Ovary (tissue), 9 donors: ENCODE results near the gene ZNF445. TPM values are rescaled to one million over a fixed set of nuclear protein-coding genes. Genes with fewer than 3 reads are reported as not detected.

Experiments
- DNase-seq, 5 donors: peaks; one replicate each; pipeline ENCODE4 v3.0.0-alpha.2; 2019 to 2020
- H3K27ac ChIP-seq, 2 donors: fragments of 200-600 bp; one replicate each; pipeline versions ENCODE4 v1.5.1 to v1.8.0; 2019 to 2022
- H3K27me3 ChIP-seq: fragments of 200-600 bp; one replicate; pipeline ENCODE4 v1.8.0; 2022
- H3K36me3 ChIP-seq: fragments of 200-600 bp; sonication (generic); one replicate; pipeline ENCODE4 v1.5.1; 2019
- H3K4me1 ChIP-seq: one replicate; pipeline ENCODE4 v1.8.1; 2013; ENCODE audit warnings: mild to moderate bottlenecking, moderate library complexity; ENCODE audit not compliant: insufficient read depth
- H3K4me3 ChIP-seq: fragments of 200-600 bp; sonication (generic); one replicate; pipeline ENCODE4 v1.5.1; 2017
- H3K9me3 ChIP-seq, 2 donors: fragments of 200-600 bp in 1 of 2; sonication (generic) in 1 of 2; one replicate each; pipeline versions ENCODE4 v1.5.1 to v1.8.1; 2013 to 2019; ENCODE audit warnings: mild to moderate bottlenecking in 1 of 2, moderate library complexity in 1 of 2
- EP300 ChIP-seq: sonication (generic); formaldehyde crosslinking; IDR thresholded peaks from one replicate; pipeline ENCODE4 v1.6.1; 2017; ENCODE audit warnings: antibody characterized with exemption
- POLR2A ChIP-seq: fragments of 450-650 bp; IDR thresholded peaks from one replicate; pipeline ENCODE4 v1.6.1; 2017; ENCODE audit warnings: antibody characterized with exemption, mild to moderate bottlenecking, moderate library complexity
- WGBS, 3 donors: extraction: QIAGEN DNeasy Blood & Tissue Kit in 1 of 3; methylation state at CpG; one replicate each; pipeline versions ENCODE4 v1.1.5 to v1.1.7; 2013 to 2017; 5-methylcytosine and 5-hydroxymethylcytosine counted together
- intact Hi-C, 4 donors: fragments of 100-400 bp; cut with DNase I; formaldehyde crosslinking; loops; one replicate each; pipeline versions ENCODE4 v1.11.0 to v1.15.1; 2022 to 2023
- polyA plus RNA-seq, 2 donors: library from polyadenylated mRNA; stranded (reverse); fragments of 200-250 nt in 1 of 2; fragments of 350-450 nt in 1 of 2; fragmentation: Illumina TruSeq in 1 of 2; extraction: RNeasy Lipid Tissue Mini Kit (QIAGEN cat#74804) in 1 of 2; gene quantifications; one replicate each; pipeline ENCODE4 v1.2.3, GENCODE V29; 2013 to 2014
- total RNA-seq, 7 donors: library from RNA; depleted of rRNA in 2 of 7; stranded (reverse); fragments of >200 nt in 2 of 7; fragmentation: NEBNext Ultra II Directional in 3 of 7; extraction: Animal tissue kit (Norgen Biotek cat#: 25700) in 3 of 7; gene quantifications; one replicate each; pipeline versions ENCODE4 v1.1.0 to v1.2.4, GENCODE V29; 2016 to 2023
- TF ChIP-seq, protein P1 (sequence below), 3 donors: fragments of 450-650 bp in 2 of 3; fragments of 200-600 bp in 1 of 3; IDR thresholded peaks; one replicate each; pipeline versions ENCODE4 v1.5.1 to v1.8.0; 2016 to 2022; ENCODE audit warnings: antibody characterized with exemption in 3 of 3, mild to moderate bottlenecking in 1 of 3
- donor health status: DM: no; HTN: no; CAD: no; lungs with moderate emphysema.
- donor health status: DM: no; HTN: no; CAD: no.
- donor health status: Bipolar disorder and iron deficiency.
- donor health status: DM: yes; HTN: yes; CAD: no.
- donor health status: DM: no; HTN: no; CAD: no.
- donor health status: DM: yes; HTN: yes; CAD: no.

ZNF445 gene
- total and polyA plus RNA-seq, 9 donors: 5.2 to 30.3 (median 25.2) TPM

- Histone ChIP-seq H3K27ac (no peak overlapping the region), H3K4me3 (no peak overlapping the region), H3K27me3 (no peaks in the 10 kb centered on the region), H3K36me3 (no peaks in the 10 kb centered on the region), H3K4me1 (no peaks in the 10 kb centered on the region), H3K9me3 (no peaks in the 10 kb centered on the region)
- TF ChIP-seq EP300 (no peak), POLR2A (no peak)
- TF ChIP-seq, protein P1, sequence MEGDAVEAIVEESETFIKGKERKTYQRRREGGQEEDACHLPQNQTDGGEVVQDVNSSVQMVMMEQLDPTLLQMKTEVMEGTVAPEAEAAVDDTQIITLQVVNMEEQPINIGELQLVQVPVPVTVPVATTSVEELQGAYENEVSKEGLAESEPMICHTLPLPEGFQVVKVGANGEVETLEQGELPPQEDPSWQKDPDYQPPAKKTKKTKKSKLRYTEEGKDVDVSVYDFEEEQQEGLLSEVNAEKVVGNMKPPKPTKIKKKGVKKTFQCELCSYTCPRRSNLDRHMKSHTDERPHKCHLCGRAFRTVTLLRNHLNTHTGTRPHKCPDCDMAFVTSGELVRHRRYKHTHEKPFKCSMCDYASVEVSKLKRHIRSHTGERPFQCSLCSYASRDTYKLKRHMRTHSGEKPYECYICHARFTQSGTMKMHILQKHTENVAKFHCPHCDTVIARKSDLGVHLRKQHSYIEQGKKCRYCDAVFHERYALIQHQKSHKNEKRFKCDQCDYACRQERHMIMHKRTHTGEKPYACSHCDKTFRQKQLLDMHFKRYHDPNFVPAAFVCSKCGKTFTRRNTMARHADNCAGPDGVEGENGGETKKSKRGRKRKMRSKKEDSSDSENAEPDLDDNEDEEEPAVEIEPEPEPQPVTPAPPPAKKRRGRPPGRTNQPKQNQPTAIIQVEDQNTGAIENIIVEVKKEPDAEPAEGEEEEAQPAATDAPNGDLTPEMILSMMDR (IDR thresholded peaks at IDR 0.05): no peak
- intact Hi-C loops: no loop called here
- DNase-seq: no peak
- 37 to 46% (median 38%) methylated on average over 1 of the region's 1 CpG for WGBS, 3 donors
Observed at GRCh38 chr3:44482721-44483120, 5.3 kb upstream of the ZNF445 start.

DNA sequence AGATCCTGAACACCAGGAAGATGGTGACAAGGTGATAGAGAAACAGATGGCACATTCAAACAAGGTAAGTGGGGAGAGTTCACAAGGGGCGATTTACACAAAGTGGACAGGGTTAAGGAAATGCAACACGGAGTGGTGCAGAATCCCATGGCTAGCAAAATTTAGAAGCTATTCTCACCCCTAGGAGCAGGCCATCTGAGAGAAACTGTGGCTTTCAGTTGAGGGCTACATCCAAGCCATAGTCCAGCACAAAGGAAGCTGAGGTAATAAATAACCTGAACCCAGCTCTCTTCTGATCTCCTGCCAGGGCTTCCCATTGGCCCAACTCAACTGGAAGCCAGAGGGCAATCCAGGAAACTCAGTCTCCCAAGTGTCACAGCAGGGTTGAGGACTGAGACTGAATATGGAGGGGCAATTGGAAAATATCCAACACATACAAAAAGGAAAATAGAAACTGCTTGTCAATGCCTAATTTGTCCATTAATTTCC is 1.2 kb upstream of the ZNF445 start:
- 91 to 96% (median 93%) methylated on average over 2 of the region's 2 CpGs for WGBS, 3 donors
- TF ChIP-seq, protein P1 (IDR thresholded peaks at IDR 0.05): no peak
- no peak for TF ChIP-seq POLR2A
- TF ChIP-seq EP300: no peak
- intact Hi-C loops: loop anchor here in 1 of 4 donors (10.0 kb wide), 2 partner anchors 146 to 154 kb away; partner anchors contain the start of gene ZNF197
- no peak for DNase-seq
- no peak overlapping the region for H3K4me3 ChIP-seq
- no peak overlapping the region for H3K27ac ChIP-seq
- no peaks in the 10 kb centered on the region for H3K36me3 ChIP-seq
- no peaks in the 10 kb centered on the region for H3K27me3 ChIP-seq
- H3K9me3 ChIP-seq: no peaks in the 10 kb centered on the region
- peaks cover 1% of the 10 kb centered on the region for H3K4me1 ChIP-seq

DNA sequence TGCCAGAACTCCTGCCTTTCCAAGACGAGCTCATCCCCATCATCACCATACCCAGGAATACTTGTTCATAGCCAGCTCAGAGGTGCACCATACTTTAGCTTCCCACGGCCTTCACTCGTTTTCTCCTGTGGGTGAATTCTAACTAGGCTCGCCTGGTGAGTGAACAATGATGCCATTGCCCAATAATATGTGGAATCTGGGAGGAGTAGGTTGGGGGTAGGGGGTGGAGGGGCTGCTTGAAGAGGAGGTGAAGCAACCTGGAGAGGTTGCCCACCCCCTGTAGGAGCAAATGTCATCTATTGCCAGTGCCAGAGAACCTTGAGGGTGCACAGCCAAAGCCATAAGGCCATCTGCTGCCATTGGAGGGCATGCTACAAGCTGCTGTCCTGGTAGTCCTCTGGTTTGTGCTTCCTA is 592 bp upstream of the ZNF445 start:
- DNase-seq: no peak
- TF ChIP-seq POLR2A (no peak), EP300 (no peak)
- TF ChIP-seq, protein P1 (IDR thresholded peaks at IDR 0.05): no peak
- WGBS, 3 donors: 33 to 57% (median 39%) methylated on average over 4 of the region's 4 CpGs
- H3K9me3 ChIP-seq: no peaks in the 10 kb centered on the region
- no peak overlapping the region for H3K27ac ChIP-seq
- no peaks in the 10 kb centered on the region for H3K27me3 ChIP-seq
- H3K36me3 ChIP-seq: no peaks in the 10 kb centered on the region
- peaks cover 1% of the 10 kb centered on the region for H3K4me1 ChIP-seq
- peak overlapping the region; percentile 60 for H3K4me3 ChIP-seq
- intact Hi-C loops: loop anchor here in 1 of 4 donors (10.0 kb wide), 2 partner anchors 147 to 153 kb away; partner anchors contain the start of gene ZNF197

DNA sequence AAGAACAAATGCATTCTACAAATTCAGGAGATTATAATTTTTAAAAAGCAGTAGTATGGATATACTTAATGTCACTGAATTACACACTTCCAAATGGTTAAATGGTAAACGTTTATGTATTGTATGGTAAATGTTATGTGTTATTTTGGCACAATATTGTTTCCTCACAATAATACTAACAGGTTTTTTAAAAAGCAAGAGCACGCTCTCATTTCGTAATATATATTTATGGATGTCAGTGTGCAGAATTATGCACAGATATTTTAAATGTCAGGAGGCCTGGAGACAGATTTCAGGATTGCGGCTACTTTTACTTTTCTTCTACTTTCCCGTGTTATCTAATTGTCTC is 533 bp downstream of the ZNF445 start:
- no peaks in the 10 kb centered on the region for H3K9me3 ChIP-seq
- H3K27me3 ChIP-seq: no peaks in the 10 kb centered on the region
- no peak overlapping the region for H3K27ac ChIP-seq
- TF ChIP-seq POLR2A (no peak), EP300 (no peak)
- TF ChIP-seq, protein P1 (IDR thresholded peaks at IDR 0.05): no peak
- intact Hi-C loops: loop anchor here in 1 of 4 donors (10.0 kb wide), 2 partner anchors 148 to 152 kb away; partner anchors contain the start of gene ZNF197
- H3K36me3 ChIP-seq: no peaks in the 10 kb centered on the region
- no peak for DNase-seq
- WGBS, 3 donors: 0 to 1% (median 0%) methylated on average over 5 of the region's 5 CpGs
- peaks cover 1% of the 10 kb centered on the region for H3K4me1 ChIP-seq
- H3K4me3 ChIP-seq: peak overlapping the region; percentile 60
